AG09309 (cell line): Measurements from ENCODE around the gene SLAIN1.

Source experiments
- DNase-seq: peaks from one replicate; pipeline ENCODE4 v3.0.0-alpha.2; 2010; ENCODE audit warnings: low read depth
- H3K4me3 ChIP-seq: 2 replicates; pipeline ENCODE4 v1.5.1; 2011; ENCODE audit warnings: mild to moderate bottlenecking, low read depth, low read length, moderate library complexity; ENCODE audit not compliant: control insufficient read depth
- TF ChIP-seq, protein P1 (sequence below): IDR thresholded peaks from 2 replicates; pipeline ENCODE4 v1.5.1; 2011; ENCODE audit warnings: mild to moderate bottlenecking, low read depth, low read length, inconsistent platforms; ENCODE audit not compliant: insufficient read depth, control insufficient read depth; ENCODE audit errors: missing control alignments

The SLAIN1 gene

DNA sequence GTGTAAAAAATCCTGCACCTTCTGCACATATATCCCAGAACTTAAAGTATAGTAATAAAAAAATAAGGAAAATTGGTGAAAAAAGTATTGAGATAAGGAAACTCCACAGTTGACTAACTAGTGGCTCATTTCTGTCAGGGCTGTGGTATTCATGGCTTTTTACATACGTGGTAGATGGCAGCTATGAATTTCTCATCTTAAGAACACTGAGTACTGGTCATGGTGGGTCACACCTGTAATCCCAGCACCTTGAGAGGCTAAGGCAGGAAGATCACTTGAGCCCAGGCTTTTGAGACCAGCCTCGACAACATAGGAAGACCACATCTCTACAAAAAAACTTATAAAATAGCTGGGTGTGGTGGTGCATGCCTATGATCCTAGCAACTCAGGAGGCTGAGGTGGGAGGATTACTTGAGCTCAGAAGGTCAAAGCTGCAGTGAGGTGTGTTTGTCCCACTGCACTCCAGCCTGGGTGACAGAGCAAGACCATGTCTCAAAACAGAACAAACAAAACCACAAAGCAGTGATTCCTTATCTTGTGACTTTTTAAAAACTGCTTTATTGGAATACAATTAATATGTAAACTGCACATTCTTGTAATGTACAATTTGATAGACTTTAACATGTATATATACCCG is 16.8 kb downstream of the SLAIN1 start:
- TF ChIP-seq, protein P1, sequence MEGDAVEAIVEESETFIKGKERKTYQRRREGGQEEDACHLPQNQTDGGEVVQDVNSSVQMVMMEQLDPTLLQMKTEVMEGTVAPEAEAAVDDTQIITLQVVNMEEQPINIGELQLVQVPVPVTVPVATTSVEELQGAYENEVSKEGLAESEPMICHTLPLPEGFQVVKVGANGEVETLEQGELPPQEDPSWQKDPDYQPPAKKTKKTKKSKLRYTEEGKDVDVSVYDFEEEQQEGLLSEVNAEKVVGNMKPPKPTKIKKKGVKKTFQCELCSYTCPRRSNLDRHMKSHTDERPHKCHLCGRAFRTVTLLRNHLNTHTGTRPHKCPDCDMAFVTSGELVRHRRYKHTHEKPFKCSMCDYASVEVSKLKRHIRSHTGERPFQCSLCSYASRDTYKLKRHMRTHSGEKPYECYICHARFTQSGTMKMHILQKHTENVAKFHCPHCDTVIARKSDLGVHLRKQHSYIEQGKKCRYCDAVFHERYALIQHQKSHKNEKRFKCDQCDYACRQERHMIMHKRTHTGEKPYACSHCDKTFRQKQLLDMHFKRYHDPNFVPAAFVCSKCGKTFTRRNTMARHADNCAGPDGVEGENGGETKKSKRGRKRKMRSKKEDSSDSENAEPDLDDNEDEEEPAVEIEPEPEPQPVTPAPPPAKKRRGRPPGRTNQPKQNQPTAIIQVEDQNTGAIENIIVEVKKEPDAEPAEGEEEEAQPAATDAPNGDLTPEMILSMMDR = no peak

DNA sequence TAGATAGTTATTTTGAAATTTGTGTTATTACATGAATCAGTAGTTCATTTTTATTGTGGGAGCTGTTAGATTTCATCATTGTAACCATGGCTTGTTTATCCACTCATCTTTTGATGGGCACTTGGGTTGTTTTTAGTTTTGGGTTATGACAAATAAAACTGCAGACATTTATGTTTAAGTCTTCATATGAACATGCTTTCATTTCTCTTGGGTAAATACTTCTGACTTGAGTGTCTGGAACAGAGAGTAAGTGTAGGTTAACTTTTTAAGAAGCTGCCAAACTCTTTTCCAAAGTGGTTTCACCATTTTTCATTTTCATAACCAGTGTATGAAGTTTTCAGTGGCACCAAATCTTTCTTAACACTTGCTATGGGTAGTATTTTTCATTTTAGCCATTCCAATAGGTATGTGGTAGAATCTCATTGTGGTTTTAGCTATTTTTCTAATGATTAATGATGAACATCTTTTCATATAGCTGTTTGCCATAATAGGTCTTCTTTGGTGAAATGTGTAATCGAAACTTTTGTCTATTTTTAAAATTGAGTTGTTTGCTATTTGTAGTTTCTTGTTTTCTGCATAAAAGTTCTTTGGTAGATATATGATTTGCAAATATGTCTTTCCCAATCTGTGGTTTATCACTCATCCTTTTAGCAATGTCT is 17.9 kb downstream of the SLAIN1 start:
- no peak for DNase-seq
- TF ChIP-seq, protein P1 = no peak

More for the DNA sequence above, 16.8 kb downstream of the SLAIN1 start:
- no peak overlapping the region for H3K4me3 ChIP-seq
- no peak for DNase-seq

DNA sequence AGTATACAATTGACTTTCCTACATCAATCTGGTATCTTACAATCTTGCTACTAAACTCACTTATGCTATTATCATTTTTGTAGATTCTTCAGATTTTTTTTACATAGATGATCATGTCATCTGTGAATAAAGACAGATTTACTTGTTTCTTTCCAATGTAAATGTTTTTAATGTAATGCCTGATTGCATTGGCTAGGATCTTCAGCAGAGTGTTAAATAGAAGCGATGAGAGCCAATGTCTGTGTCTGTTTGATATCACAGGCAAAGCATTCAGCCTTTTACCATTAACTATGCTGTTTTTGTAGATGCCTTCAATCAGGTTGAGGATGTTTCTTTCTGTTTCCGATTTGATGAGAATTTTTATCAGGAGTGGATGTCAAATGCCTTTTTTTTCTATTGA is 19.2 kb downstream of the SLAIN1 start:
- no peak overlapping the region for H3K4me3 ChIP-seq
- TF ChIP-seq, protein P1 = no peak
- DNase-seq = no peak

More for the DNA sequence above, 17.9 kb downstream of the SLAIN1 start:
- H3K4me3 ChIP-seq = no peak overlapping the region

DNA sequence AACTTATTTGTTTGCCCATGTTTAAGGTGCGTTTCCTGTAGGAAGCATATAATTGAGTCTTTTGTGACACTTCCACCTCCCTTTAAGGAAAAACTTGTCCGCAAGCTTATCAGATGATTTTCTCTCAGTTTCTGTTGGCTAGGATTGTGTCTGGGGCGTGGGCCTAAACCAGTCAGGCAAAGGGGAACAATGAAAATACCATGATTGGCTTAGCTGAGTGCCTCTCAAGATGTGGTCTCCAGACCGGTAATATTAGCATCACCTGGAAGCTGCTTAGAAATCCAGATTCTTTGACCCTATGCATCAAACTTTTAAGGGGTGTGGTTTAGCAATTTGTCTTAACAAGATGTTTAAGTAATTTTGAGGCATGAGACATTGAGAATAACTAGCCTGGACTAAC is 20.0 kb downstream of the SLAIN1 start:
- TF ChIP-seq, protein P1 = no peak
- H3K4me3 ChIP-seq = no peak overlapping the region
- DNase-seq = no peak

DNA sequence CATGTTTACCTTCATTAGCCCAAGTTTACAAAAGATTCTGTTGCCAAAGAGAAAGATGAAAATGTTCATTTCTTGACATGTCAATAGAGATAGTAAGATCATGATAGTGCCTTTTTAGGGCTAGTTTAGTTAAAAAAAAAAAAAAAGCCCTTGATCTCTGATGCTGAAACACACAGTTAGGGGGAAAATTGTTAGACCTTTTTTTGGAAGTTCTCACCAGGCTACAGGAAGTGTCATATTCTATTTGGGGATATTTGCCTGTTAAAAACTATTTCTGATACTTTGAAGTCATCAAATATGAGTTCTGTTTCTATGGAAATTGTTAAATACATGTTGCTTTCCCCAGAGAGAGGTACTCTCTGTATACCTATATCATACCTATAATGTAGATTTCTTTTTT is 21.6 kb downstream of the SLAIN1 start:
- no peak overlapping the region for H3K4me3 ChIP-seq
- no peak for DNase-seq
- TF ChIP-seq, protein P1 = no peak

DNA sequence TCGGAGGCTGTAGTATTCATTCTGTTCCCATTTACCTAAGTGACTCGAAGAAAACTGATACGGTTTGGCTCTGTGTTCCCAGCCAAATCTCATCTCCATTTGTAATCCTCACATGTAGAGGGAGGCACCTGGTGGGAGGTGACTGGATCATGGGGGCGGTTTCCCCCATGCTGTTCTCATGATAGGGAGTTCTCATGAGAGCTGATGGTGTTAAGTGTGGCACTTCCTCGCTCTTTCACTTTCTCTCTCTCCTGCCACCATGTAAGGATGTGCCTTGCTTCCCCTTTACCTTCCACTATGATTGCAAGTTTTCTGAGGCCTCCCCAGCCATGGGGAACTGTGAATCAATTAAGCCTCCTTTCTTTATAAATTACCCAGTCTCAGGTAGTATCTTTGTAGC is 23.5 kb downstream of the SLAIN1 start:
- TF ChIP-seq, protein P1 = no peak
- DNase-seq = no peak
- no peak overlapping the region for H3K4me3 ChIP-seq

DNA sequence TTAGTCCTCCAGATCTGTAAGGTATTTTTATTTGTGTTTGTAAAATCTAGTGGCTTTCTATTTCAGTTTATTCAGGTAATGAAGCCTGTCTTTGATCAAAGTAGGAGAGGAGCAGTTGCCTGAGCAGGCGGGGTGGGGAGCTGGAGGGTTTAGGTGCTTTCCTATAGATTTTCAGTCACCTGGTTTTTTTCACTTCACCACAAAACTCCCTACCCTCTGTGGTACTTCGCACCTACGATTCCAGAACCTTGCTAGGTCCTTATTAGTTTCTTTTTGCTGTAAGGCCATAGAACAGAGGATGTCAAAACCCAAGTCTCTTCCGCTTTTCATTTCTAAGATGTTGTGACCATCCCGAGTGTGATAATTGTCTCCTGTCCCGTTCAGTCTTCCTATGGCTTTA is 26.6 kb downstream of the SLAIN1 start:
- TF ChIP-seq, protein P1 = no peak
- no peak for DNase-seq
- H3K4me3 ChIP-seq = no peak overlapping the region
